Keratinocyte (primary cell): ENCODE measurements around the gene SDK1.

Source experiments
- CTCF ChIP-seq, 3 experiments: IDR thresholded peaks in 1 of 3; conservative IDR thresholded peaks in 1 of 3; optimal IDR thresholded peaks in 1 of 3; 2 replicates in 2 of 3; 3 replicates in 1 of 3; pipeline versions ENCODE3 to v1.5.1; 2011; ENCODE audit warnings: low read length in 3 of 3, mild to moderate bottlenecking in 3 of 3, moderate library complexity in 2 of 3, control low read depth in 1 of 3, inconsistent platforms in 1 of 3; ENCODE audit not compliant: insufficient read depth in 2 of 3; ENCODE audit errors: extremely low read depth in 1 of 3
- EZH2 ChIP-seq: IDR thresholded peaks from one replicate; pipeline ENCODE4 v1.6.1; 2012; ENCODE audit warnings: inconsistent platforms, mild to moderate bottlenecking, low read length, moderate library complexity

GRCh38 chr7:3748389-3748788, 447.3 kb downstream of the SDK1 start:
- TF ChIP-seq CTCF (optimal IDR thresholded peaks at IDR 0.05 in 1 of 3, IDR thresholded peaks at IDR 0.05 in 1 of 3, conservative IDR thresholded peaks at IDR 0.05 in 1 of 3; ENCODE audit: extremely low read depth in 1 of 3, insufficient read depth in 2 of 3, low read length in 3 of 3): no peak
- no peak for TF ChIP-seq EZH2
